Measurements from ENCODE around the gene SOX6. TPM values are rescaled to one million over a fixed set of nuclear protein-coding genes. Genes with fewer than 3 reads are reported as not detected.
A peak's percentile ranks its signal among the peaks of the same experiment; 100 is the strongest.

The SOX6 gene
- total RNA-seq, 1 experiment from 2014 or later = 18.5 TPM

DNA sequence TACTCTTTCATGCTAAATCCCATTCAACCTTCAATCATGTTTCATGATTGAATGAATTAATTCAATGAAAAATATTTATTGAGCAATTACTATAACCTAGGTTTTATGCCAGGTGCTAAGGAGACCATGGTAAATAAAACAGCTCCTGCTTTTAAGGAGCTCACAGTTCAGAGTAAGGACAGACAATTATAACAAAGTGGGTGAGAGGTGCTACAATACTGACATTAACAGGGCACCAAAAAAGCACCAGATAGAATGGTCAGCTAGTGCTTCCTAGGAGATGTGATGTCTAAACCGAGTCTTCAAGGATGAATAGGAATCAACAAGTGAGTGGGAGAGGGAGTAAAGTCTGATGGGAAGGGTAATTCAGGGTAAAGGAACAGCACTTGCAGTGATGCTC, 366.7 kb downstream of the SOX6 start:
- no peaks in the 10 kb centered on the region for H3K27me3 ChIP-seq (replicated peaks)
- peaks cover 27% of the 10 kb centered on the region for H3K4me1 ChIP-seq (replicated peaks)
- H3K9me3 ChIP-seq (replicated peaks) = no peaks in the 10 kb centered on the region
- H3K4me3 ChIP-seq = no peak overlapping the region
- no peak for DNase-seq (ENCODE audit: low read depth in 1 of 2, low spot score in 2 of 2)
- H3K36me3 ChIP-seq = no peaks in the 10 kb centered on the region
- H3K27ac ChIP-seq = no peak overlapping the region

DNA sequence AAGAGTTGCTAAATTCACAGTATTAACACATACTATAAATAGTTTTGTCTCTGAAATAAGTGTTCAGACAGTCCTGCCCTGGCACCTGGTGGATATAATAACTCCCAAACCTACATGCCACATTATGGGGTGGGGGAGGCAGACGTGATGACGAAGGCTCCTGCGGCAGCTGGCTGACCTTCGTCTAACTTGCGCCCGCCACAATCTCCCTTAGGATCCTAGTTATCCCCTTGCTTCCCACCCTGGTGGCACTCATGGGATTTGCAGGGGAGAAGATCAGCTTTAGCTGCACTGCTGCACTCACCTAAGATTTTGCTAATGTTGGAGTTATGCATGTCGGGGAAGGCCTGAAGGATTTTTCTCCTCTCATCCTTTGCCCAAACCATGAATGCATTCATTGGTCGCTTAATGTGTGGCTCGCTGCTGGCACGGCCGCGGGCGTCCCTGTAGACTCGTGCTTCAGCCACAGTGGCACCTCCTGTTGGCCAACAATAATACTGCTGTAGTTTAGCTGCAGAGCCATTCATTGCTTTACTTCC, 367.6 kb downstream of the SOX6 start:
- Histone ChIP-seq H3K4me1 (replicated peaks) (peaks cover 29% of the 10 kb centered on the region), H3K36me3 (no peaks in the 10 kb centered on the region), H3K4me3 (no peak overlapping the region), H3K27ac (no peak overlapping the region), H3K27me3 (replicated peaks) (no peaks in the 10 kb centered on the region), H3K9me3 (replicated peaks) (no peaks in the 10 kb centered on the region)
- DNase-seq (ENCODE audit: low read depth in 1 of 2, low spot score in 2 of 2) = no peak

DNA sequence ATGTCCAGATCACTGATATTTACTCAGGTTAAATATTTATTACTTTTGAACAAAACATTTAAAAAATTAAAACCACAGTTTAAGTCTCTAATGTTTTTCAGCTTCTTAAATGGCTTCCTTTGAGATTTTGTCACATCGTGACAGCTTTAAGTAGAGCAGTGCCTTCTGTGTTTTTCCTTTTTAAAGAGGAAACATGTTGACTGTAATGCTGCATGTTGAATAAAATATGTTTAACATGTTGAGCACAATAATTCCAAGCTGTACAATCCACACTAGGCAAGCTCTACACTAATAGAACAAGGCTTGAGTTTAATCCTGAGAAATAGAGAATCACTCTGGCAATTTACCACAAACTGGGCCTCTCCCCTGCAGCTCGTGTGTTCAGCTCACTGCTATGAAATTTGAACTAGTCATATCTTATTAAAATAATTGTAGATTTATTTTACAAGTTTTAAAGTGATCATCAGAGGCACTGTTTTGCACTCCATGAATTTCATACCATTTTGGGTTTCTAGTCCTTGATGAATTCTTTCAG, 368.3 kb downstream of the SOX6 start:
- Histone ChIP-seq H3K9me3 (replicated peaks) (no peaks in the 10 kb centered on the region), H3K4me1 (replicated peaks) (peaks cover 29% of the 10 kb centered on the region), H3K4me3 (no peak overlapping the region), H3K36me3 (no peaks in the 10 kb centered on the region), H3K27ac (no peak overlapping the region), H3K27me3 (replicated peaks) (no peaks in the 10 kb centered on the region)
- no peak for DNase-seq (ENCODE audit: low read depth in 1 of 2, low spot score in 2 of 2)

GRCh38 chr11:15987046-15987445, 369.3 kb downstream of the SOX6 start:
- Histone ChIP-seq H3K9me3 (replicated peaks) (no peaks in the 10 kb centered on the region), H3K27ac (no peak overlapping the region), H3K4me1 (replicated peaks) (peaks cover 29% of the 10 kb centered on the region), H3K27me3 (replicated peaks) (no peaks in the 10 kb centered on the region), H3K36me3 (no peaks in the 10 kb centered on the region), H3K4me3 (no peak overlapping the region)
- peak in 1 of 2 experiments; percentile 31 for DNase-seq (ENCODE audit: low read depth in 1 of 2, low spot score in 2 of 2)

GRCh38 chr11:15985860-15986139, 370.5 kb downstream of the SOX6 start:
- Histone ChIP-seq H3K27me3 (replicated peaks) (no peaks in the 10 kb centered on the region), H3K4me1 (replicated peaks) (peaks cover 29% of the 10 kb centered on the region), H3K36me3 (no peaks in the 10 kb centered on the region), H3K9me3 (replicated peaks) (no peaks in the 10 kb centered on the region), H3K4me3 (no peak overlapping the region), H3K27ac (peak overlapping the region; percentile 8; the same call in 1 of the 2 replicates)
- peak in 1 of 2 experiments; percentile 77 for DNase-seq (ENCODE audit: low read depth in 1 of 2, low spot score in 2 of 2)

DNA sequence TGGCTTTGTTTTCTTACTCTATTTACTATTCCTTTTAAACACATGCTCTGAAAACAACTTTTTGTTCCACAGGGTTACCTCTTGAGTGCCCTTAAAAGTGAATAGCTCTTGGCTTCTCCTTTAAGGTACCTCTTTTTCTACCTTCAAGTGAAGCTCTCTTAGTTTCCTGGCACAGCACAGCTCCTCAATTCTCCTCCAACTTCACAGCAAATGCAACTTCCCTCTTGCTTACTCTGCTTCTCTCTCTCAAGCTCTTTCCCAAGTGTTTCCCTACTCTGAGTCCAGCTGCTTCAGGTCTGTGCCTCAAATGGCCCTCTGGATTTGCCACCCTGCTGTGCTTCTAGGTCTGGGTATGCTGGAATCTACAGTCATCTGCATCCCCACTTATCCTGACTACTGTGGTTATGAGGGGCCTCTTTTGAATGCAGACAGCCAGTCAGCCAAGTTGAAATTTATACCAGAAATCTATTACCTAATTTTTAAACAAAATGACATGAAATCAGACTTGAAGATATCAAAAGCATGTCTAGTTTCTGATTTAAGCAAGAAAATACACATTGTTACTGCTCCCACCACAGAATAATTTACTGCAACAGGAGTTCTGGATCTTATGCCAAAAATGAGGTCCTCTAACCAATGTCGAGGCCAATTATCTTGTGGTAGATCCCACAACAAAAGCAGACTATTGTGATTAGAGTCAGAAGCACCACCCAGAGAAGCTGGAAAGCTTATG, 371.1 kb downstream of the SOX6 start:
- Histone ChIP-seq H3K27me3 (replicated peaks) (no peaks in the 10 kb centered on the region), H3K9me3 (replicated peaks) (no peaks in the 10 kb centered on the region)

GRCh38 chr11:15981292-15981691, 375.1 kb downstream of the SOX6 start:
- Histone ChIP-seq H3K4me3 (no peak overlapping the region), H3K27me3 (replicated peaks) (no peaks in the 10 kb centered on the region), H3K9me3 (replicated peaks) (no peaks in the 10 kb centered on the region), H3K27ac (no peak overlapping the region), H3K36me3 (no peaks in the 10 kb centered on the region), H3K4me1 (replicated peaks) (peaks cover 30% of the 10 kb centered on the region)
- no peak for DNase-seq (ENCODE audit: low read depth in 1 of 2, low spot score in 2 of 2)

More for the DNA sequence above, 371.1 kb downstream of the SOX6 start:
- H3K36me3 ChIP-seq = no peaks in the 10 kb centered on the region
- peak overlapping the region; percentile 19 for H3K27ac ChIP-seq
- peak in 1 of 2 experiments; percentile 97 for DNase-seq (ENCODE audit: low read depth in 1 of 2, low spot score in 2 of 2)
- peaks cover 29% of the 10 kb centered on the region for H3K4me1 ChIP-seq (replicated peaks)
- no peak overlapping the region for H3K4me3 ChIP-seq

DNA sequence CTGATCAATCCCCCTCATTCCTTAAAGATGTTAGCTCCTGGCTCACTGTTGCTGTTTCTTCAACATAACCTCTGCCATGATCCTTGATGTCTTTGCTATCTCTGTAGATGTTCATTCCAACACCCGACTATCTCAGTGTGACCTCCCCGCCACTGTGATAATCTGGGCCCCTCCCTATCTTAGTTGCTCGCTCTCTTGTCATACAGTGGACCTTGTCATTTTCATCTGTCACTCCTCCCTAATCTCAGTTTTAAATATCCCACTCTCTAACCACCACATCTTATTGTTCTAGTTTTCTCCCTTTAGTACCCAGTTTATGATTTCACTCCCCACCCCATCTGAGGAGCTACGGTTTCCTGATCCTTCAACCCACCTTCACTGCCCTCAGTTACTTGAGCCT, 379.2 kb downstream of the SOX6 start:
- no peak for DNase-seq (ENCODE audit: low read depth in 1 of 2, low spot score in 2 of 2)
- H3K4me3 ChIP-seq = no peak overlapping the region
- H3K4me1 ChIP-seq (replicated peaks) = peaks cover 26% of the 10 kb centered on the region
- no peaks in the 10 kb centered on the region for H3K27me3 ChIP-seq (replicated peaks)
- H3K27ac ChIP-seq = peak overlapping the region; percentile 80
- H3K36me3 ChIP-seq = no peaks in the 10 kb centered on the region
- no peaks in the 10 kb centered on the region for H3K9me3 ChIP-seq (replicated peaks)

- peak overlapping the region; percentile 80 for H3K27ac ChIP-seq
Observed at GRCh38 chr11:15976433-15977045, 379.8 kb downstream of the SOX6 start.

GRCh38 chr11:15975742-15976141, 380.6 kb downstream of the SOX6 start:
- peaks cover 28% of the 10 kb centered on the region for H3K4me1 ChIP-seq (replicated peaks)
- peak overlapping the region; percentile 80 for H3K27ac ChIP-seq
- no peaks in the 10 kb centered on the region for H3K27me3 ChIP-seq (replicated peaks)
- no peaks in the 10 kb centered on the region for H3K9me3 ChIP-seq (replicated peaks)
- no peak overlapping the region for H3K4me3 ChIP-seq
- DNase-seq (ENCODE audit: low read depth in 1 of 2, low spot score in 2 of 2) = peak in 1 of 2 experiments; percentile 75
- no peaks in the 10 kb centered on the region for H3K36me3 ChIP-seq

More at GRCh38 chr11:15976433-15977045, 379.8 kb downstream of the SOX6 start:
- H3K36me3 ChIP-seq = no peaks in the 10 kb centered on the region
- H3K9me3 ChIP-seq (replicated peaks) = no peaks in the 10 kb centered on the region
- no peak overlapping the region for H3K4me3 ChIP-seq
- no peaks in the 10 kb centered on the region for H3K27me3 ChIP-seq (replicated peaks)
- DNase-seq (ENCODE audit: low read depth in 1 of 2, low spot score in 2 of 2) = peak; percentile 85 to 96
- peaks cover 26% of the 10 kb centered on the region for H3K4me1 ChIP-seq (replicated peaks)

DNA sequence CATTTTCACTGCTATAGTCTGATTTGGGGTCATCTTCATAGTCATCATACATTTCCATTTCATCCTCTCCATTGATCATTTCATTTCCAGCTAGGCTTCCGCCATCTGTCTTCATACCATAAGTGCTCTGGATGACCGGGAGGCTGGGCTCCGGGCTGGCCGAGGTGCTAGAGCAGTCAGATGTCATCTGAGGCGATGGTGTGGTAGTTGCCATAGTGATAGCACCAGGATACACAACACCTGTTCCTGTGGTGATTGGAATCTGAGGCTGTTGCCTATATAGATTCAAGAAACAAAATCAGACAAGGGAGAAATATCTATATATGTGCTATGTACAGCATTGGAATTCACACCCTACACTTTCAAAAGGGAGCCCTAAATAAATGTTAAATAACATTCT, 383.5 kb downstream of the SOX6 start:
- Histone ChIP-seq H3K4me3 (no peak overlapping the region), H3K27me3 (replicated peaks) (no peaks in the 10 kb centered on the region), H3K36me3 (no peaks in the 10 kb centered on the region), H3K9me3 (replicated peaks) (no peaks in the 10 kb centered on the region), H3K27ac (no peak overlapping the region), H3K4me1 (replicated peaks) (peaks cover 57% of the 10 kb centered on the region)
- no peak for DNase-seq (ENCODE audit: low read depth in 1 of 2, low spot score in 2 of 2)

DNA sequence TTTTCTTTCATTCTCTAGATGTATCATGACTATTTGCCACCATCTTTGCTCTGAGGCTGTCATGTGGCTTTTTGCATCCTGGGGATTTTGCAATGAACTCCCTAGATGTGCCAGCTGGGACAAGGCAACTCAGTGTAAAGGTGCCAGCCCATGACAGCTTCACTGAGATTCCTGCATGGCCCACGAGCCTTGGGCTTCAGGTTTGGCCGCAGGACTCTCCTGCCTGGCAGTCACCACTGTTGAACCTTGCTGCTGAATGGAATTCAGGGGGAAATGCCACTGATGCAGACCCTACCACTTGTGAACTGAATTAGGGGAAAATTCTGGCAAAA, 385.2 kb downstream of the SOX6 start:
- H3K27ac ChIP-seq = no peak overlapping the region
- no peaks in the 10 kb centered on the region for H3K9me3 ChIP-seq (replicated peaks)
- no peak for DNase-seq (ENCODE audit: low read depth in 1 of 2, low spot score in 2 of 2)
- no peaks in the 10 kb centered on the region for H3K27me3 ChIP-seq (replicated peaks)
- H3K4me1 ChIP-seq (replicated peaks) = peaks cover 52% of the 10 kb centered on the region
- no peak overlapping the region for H3K4me3 ChIP-seq
- no peaks in the 10 kb centered on the region for H3K36me3 ChIP-seq

DNA sequence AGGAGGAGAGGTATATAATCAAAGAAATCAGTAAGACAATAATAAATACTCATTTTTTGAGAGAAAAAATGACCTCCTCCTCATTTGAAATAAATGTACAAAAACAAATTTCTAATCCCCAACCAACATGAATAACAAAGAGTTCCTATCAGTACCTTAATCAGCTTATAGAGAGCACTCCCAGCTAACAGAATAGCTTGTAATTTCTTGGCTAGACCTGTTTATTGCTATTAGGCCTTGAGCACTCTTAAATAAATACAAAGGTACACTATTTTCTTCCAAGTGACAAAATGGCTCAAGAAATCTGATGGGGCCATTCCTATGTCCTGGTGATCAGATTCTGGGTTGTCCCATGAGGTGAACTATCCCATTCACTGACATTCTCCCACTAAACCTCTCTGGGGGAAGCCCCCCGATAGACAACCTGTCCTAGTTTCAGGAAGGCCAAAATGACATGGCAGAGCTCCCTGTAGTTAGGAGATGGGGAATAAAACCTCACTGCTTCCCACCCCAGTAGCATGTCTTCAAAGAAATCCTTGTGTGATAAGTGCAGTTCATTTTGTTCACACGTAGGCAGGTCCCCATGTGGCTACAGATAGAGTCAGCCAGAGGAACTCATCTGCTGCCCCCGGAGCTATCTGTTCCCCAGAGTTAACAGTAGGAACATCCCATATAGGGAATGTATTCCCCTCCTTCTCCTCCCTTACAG, 385.7 kb downstream of the SOX6 start:
- no peaks in the 10 kb centered on the region for H3K27me3 ChIP-seq (replicated peaks)
- H3K27ac ChIP-seq = peak overlapping the region; percentile 94
- no peaks in the 10 kb centered on the region for H3K9me3 ChIP-seq (replicated peaks)
- H3K36me3 ChIP-seq = no peaks in the 10 kb centered on the region
- H3K4me1 ChIP-seq (replicated peaks) = peaks cover 47% of the 10 kb centered on the region
- no peak overlapping the region for H3K4me3 ChIP-seq
- DNase-seq (ENCODE audit: low read depth in 1 of 2, low spot score in 2 of 2) = no peak

Data from SJSA1 (cell line).